HepG2 (cell line): ENCODE results near the gene ACSF3. TPM values are rescaled to one million over a fixed set of nuclear protein-coding genes. Genes with fewer than 3 reads are reported as not detected.

Experiments
- ATF5 ChIP-seq: sonication (generic); formaldehyde crosslinking; IDR thresholded peaks from 2 replicates; pipeline ENCODE4 v1.4.0; 2020; ENCODE audit warnings: mild to moderate bottlenecking, low read depth, missing genetic modification reagents
- BATF2 ChIP-seq: sonication (generic); formaldehyde crosslinking; IDR thresholded peaks from 2 replicates; pipeline ENCODE4 v1.8.0; 2022; ENCODE audit warnings: mild to moderate bottlenecking, missing genetic modification reagents, moderate library complexity
- ETV5 ChIP-seq: IDR thresholded peaks from 2 replicates; pipeline ENCODE4 v1.6.1; 2018; ENCODE audit warnings: missing biosample characterization, missing genetic modification reagents, inconsistent platforms, borderline replicate concordance
- ETV6 ChIP-seq: sonication (generic); formaldehyde crosslinking; conservative IDR thresholded peaks from 2 replicates; pipeline ENCODE4 v1.4.0; 2020; ENCODE audit warnings: missing genetic modification reagents
- MXD3 ChIP-seq: IDR thresholded peaks from 2 replicates; pipeline ENCODE4 v1.6.1; 2016; ENCODE audit warnings: mild to moderate bottlenecking, missing biosample characterization, missing genetic modification reagents
- NBN ChIP-seq: fragments of 450-650 bp; conservative IDR thresholded peaks from 2 replicates; pipeline ENCODE4 v1.6.1; 2017
- PTBP1 ChIP-seq: fragments of 200-400 bp; formaldehyde crosslinking; IDR thresholded peaks from 2 replicates; pipeline ENCODE4 v1.6.1; 2018; ENCODE audit warnings: low read length, low read depth; ENCODE audit not compliant: poor library complexity, severe bottlenecking
- ZBTB7B ChIP-seq: sonication (generic); formaldehyde crosslinking; IDR thresholded peaks from 2 replicates; pipeline ENCODE4 v1.4.0; 2020; ENCODE audit warnings: missing genetic modification reagents
- ZNF124 ChIP-seq: sonication (generic); formaldehyde crosslinking; IDR thresholded peaks from 2 replicates; pipeline ENCODE4 v1.4.0; 2020; ENCODE audit warnings: missing genetic modification reagents
- ZNF44 ChIP-seq: sonication (generic); formaldehyde crosslinking; IDR thresholded peaks from 2 replicates; pipeline ENCODE4 v1.5.1; 2020; ENCODE audit warnings: mild to moderate bottlenecking, missing genetic modification reagents
- ZNF446 ChIP-seq: sonication (generic); formaldehyde crosslinking; IDR thresholded peaks from 2 replicates; pipeline ENCODE4 v1.5.0; 2020; ENCODE audit warnings: mild to moderate bottlenecking, missing genetic modification reagents
- ZNF557 ChIP-seq: sonication (generic); formaldehyde crosslinking; IDR thresholded peaks from 2 replicates; pipeline ENCODE4 v1.4.0; 2020; ENCODE audit warnings: missing genetic modification reagents
- polyA plus RNA-seq, 8 experiments: library from polyadenylated mRNA; depleted of rRNA in 3 of 8; stranded (reverse) in 7 of 8; unstranded in 1 of 8; fragments of >200 nt; fragmentation: Illumina TruSeq in 4 of 8; extraction: Trizol in 4 of 8; gene quantifications; 2 replicates each; pipeline versions ENCODE4 v1.2.1 to v1.2.3, GENCODE V29; 2011 to 2016; ENCODE audit warnings: low read depth in 4 of 8, missing spikeins in 1 of 8, mixed read lengths in 1 of 8; ENCODE audit not compliant: insufficient read depth in 1 of 8
- total RNA-seq, 5 experiments: library from RNA; depleted of rRNA; stranded (reverse); fragments of >200 nt; fragmentation: Illumina TruSeq; extraction: Trizol; gene quantifications; 2 replicates each; pipeline ENCODE4 v1.2.3, GENCODE V29; 2016; ENCODE audit warnings: low read depth in 1 of 5
- TF ChIP-seq, protein P1 (sequence below): sonication (generic); formaldehyde crosslinking; conservative IDR thresholded peaks from 2 replicates; pipeline ENCODE4 v1.8.0; 2022; ENCODE audit warnings: mild to moderate bottlenecking, moderate library complexity, missing genetic modification reagents
- TF ChIP-seq, protein P2 (sequence below): sonication (generic); formaldehyde crosslinking; IDR thresholded peaks from 2 replicates; pipeline ENCODE4 v1.4.0; 2020; ENCODE audit warnings: missing genetic modification reagents
- TF ChIP-seq, protein P3 (sequence below): sonication (generic); formaldehyde crosslinking; IDR thresholded peaks from 2 replicates; pipeline ENCODE4 v1.5.1; 2020; ENCODE audit warnings: mild to moderate bottlenecking, missing genetic modification reagents
- TF ChIP-seq, protein P4 (sequence below): sonication (generic); formaldehyde crosslinking; IDR thresholded peaks from 2 replicates; pipeline ENCODE4 v1.8.1; 2023; ENCODE audit warnings: mild to moderate bottlenecking, missing genetic modification reagents
- TF ChIP-seq, protein P5 (sequence below): sonication (generic); formaldehyde crosslinking; IDR thresholded peaks from 2 replicates; pipeline ENCODE4 v1.8.0; 2022; ENCODE audit warnings: mild to moderate bottlenecking, missing genetic modification reagents, moderate library complexity

ACSF3 gene
- total and polyA plus RNA-seq, 2 of the 13 experiments (the other 11 are each of a cell fraction or from before 2014, with no cell fraction given), result 14.9 to 30.6 TPM

DNA sequence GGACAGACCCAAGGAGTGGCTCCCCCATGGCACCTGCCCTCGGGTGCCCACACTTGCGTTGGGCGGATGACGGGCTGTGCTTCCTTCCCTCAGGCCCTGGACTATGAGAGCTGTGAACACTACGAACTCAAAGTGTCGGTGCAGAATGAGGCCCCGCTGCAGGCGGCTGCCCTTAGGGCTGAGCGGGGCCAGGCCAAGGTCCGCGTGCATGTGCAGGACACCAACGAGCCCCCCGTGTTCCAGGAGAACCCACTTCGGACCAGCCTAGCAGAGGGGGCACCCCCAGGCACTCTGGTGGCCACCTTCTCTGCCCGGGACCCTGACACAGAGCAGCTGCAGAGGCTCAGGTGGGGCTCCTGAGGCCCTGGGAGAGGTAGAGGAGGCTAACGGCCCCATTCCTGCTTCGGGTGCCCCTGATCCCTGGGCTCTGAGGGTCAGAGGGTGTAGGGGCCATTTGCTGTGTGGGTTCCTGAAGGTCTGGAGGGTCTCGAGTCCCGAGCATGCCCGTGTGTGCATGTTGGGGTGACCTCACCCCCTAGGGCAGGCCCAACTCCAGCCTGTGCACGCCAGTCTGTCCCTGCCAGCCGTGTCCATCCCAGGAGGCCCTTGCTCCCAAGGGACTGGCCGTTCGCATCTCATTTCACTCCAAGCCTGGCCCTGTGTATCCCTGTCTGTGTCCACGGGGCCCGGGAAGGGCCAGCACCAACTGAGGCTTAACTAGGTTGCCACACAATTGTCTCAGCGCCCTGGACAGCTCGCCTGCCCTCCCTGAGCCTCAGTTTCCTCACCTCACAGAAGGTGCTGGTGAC, 96.7 kb downstream of the ACSF3 start (continued):
- TF ChIP-seq, protein P1, sequence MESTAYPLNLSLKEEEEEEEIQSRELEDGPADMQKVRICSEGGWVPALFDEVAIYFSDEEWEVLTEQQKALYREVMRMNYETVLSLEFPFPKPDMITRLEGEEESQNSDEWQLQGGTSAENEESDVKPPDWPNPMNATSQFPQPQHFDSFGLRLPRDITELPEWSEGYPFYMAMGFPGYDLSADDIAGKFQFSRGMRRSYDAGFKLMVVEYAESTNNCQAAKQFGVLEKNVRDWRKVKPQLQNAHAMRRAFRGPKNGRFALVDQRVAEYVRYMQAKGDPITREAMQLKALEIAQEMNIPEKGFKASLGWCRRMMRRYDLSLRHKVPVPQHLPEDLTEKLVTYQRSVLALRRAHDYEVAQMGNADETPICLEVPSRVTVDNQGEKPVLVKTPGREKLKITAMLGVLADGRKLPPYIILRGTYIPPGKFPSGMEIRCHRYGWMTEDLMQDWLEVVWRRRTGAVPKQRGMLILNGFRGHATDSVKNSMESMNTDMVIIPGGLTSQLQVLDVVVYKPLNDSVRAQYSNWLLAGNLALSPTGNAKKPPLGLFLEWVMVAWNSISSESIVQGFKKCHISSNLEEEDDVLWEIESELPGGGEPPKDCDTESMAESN (CRISPR knock-in tag), result no peak
- TF ChIP-seq ETV5, result no peak
- TF ChIP-seq, protein P2, sequence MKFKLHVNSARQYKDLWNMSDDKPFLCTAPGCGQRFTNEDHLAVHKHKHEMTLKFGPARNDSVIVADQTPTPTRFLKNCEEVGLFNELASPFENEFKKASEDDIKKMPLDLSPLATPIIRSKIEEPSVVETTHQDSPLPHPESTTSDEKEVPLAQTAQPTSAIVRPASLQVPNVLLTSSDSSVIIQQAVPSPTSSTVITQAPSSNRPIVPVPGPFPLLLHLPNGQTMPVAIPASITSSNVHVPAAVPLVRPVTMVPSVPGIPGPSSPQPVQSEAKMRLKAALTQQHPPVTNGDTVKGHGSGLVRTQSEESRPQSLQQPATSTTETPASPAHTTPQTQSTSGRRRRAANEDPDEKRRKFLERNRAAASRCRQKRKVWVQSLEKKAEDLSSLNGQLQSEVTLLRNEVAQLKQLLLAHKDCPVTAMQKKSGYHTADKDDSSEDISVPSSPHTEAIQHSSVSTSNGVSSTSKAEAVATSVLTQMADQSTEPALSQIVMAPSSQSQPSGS (CRISPR knock-in tag), result no peak
- 0 out of 2 replicates have a peak, but pooled peaks have one; percentile 39 for TF ChIP-seq ZNF44 (CRISPR knock-in tag)
- TF ChIP-seq ZBTB7B (CRISPR knock-in tag), result no peak
- no peak for TF ChIP-seq ZNF124 (CRISPR knock-in tag)
- no peak for TF ChIP-seq ETV6 (CRISPR knock-in tag)
- TF ChIP-seq, protein P3, sequence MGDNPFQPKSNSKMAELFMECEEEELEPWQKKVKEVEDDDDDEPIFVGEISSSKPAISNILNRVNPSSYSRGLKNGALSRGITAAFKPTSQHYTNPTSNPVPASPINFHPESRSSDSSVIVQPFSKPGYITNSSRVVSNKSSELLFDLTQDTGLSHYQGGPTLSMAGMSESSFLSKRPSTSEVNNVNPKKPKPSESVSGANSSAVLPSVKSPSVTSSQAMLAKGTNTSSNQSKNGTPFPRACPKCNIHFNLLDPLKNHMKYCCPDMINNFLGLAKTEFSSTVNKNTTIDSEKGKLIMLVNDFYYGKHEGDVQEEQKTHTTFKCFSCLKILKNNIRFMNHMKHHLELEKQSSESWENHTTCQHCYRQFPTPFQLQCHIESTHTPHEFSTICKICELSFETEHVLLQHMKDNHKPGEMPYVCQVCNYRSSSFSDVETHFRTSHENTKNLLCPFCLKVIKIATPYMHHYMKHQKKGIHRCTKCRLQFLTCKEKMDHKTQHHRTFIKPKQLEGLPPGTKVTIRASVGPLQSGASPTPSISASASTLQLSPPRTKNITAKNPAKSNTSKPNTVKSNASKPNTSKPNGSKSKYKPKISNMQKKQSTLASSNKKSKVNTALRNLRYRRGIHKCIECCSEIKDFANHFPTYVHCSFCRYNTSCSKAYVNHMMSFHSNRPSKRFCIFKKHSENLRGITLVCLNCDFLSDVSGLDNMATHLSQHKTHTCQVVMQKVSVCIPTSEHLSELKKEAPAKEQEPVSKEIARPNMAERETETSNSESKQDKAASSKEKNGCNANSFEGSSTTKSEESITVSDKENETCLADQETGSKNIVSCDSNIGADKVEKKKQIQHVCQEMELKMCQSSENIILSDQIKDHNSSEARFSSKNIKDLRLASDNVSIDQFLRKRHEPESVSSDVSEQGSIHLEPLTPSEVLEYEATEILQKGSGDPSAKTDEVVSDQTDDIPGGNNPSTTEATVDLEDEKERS (CRISPR knock-in tag), result 0 out of 2 replicates have a peak, but pooled peaks have one; percentile 9
- no peak for TF ChIP-seq ZNF557 (CRISPR knock-in tag)
- no peak for TF ChIP-seq NBN
- TF ChIP-seq PTBP1, result no peak
- TF ChIP-seq, protein P4, sequence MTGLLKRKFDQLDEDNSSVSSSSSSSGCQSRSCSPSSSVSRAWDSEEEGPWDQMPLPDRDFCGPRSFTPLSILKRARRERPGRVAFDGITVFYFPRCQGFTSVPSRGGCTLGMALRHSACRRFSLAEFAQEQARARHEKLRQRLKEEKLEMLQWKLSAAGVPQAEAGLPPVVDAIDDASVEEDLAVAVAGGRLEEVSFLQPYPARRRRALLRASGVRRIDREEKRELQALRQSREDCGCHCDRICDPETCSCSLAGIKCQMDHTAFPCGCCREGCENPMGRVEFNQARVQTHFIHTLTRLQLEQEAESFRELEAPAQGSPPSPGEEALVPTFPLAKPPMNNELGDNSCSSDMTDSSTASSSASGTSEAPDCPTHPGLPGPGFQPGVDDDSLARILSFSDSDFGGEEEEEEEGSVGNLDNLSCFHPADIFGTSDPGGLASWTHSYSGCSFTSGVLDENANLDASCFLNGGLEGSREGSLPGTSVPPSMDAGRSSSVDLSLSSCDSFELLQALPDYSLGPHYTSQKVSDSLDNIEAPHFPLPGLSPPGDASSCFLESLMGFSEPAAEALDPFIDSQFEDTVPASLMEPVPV (CRISPR knock-in tag), result no peak
- TF ChIP-seq, protein P5, sequence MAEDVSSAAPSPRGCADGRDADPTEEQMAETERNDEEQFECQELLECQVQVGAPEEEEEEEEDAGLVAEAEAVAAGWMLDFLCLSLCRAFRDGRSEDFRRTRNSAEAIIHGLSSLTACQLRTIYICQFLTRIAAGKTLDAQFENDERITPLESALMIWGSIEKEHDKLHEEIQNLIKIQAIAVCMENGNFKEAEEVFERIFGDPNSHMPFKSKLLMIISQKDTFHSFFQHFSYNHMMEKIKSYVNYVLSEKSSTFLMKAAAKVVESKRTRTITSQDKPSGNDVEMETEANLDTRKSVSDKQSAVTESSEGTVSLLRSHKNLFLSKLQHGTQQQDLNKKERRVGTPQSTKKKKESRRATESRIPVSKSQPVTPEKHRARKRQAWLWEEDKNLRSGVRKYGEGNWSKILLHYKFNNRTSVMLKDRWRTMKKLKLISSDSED (CRISPR knock-in tag), result no peak
- TF ChIP-seq MXD3, result no peak
- no peak; the same call in 1 of the 2 replicates for TF ChIP-seq BATF2
- TF ChIP-seq ZNF446 (CRISPR knock-in tag), result no peak
- TF ChIP-seq ATF5 (CRISPR knock-in tag), result no peak
